Panc1 (cell line): ENCODE measurements around the gene ADCY9. TPM values are rescaled to one million over a fixed set of nuclear protein-coding genes. Genes with fewer than 3 reads are reported as not detected.

Experiments
- ATAC-seq: fragments of 200-7000 bp; cut with Tn5 transposase; 2 replicates; pipeline ENCODE4 v1.9.1; 2020; ENCODE audit warnings: mild to moderate bottlenecking, moderate library complexity
- BruUV-seq: library from RNA; stranded (reverse); fragments of 400-500 nt; replicated peaks from 2 replicates; lab custom pipeline; 2021; lab: Mats Ljungman, UMichigan
- CTCF ChIA-PET: fragments of 300-600 bp; sonication (Branson Sonifier 250); formaldehyde crosslinking; loops from one replicate; lab custom pipeline; 2022; ENCODE audit warnings: antibody characterized with exemption; lab: Charles Lee
- POLR2A ChIA-PET: fragments of 300-600 bp; sonication (Branson Sonifier 250); formaldehyde crosslinking; loops from one replicate; lab custom pipeline; 2022; ENCODE audit warnings: antibody characterized with exemption; lab: Charles Lee
- DNase-seq: peaks from one replicate; pipeline ENCODE4 v3.0.0-alpha.2; 2010; ENCODE audit warnings: low read depth, low spot score
- H3K27ac ChIP-seq: 2 replicates; pipeline ENCODE4 v1.5.1; 2011; ENCODE audit warnings: mild to moderate bottlenecking, low read length, inconsistent platforms
- H3K27me3 ChIP-seq: fragments of 200-500 bp; sonication (Bioruptor generic); 2 replicates; pipeline ENCODE4 v1.6.0; 2014; ENCODE audit warnings: low read length, inconsistent platforms; ENCODE audit not compliant: control insufficient read depth, insufficient read depth
- H3K36me3 ChIP-seq: fragments of 200-500 bp; sonication (Bioruptor generic); 2 replicates; pipeline ENCODE4 v1.5.1; 2014; ENCODE audit warnings: inconsistent platforms, mild to moderate bottlenecking, low read length, moderate library complexity; ENCODE audit not compliant: control insufficient read depth, insufficient read depth
- H3K4me1 ChIP-seq: 2 replicates; pipeline ENCODE4 v1.5.1; 2011; ENCODE audit warnings: inconsistent platforms, mild to moderate bottlenecking, low read length, moderate library complexity; ENCODE audit not compliant: control insufficient read depth, insufficient read depth
- H3K4me3 ChIP-seq, 2 experiments: 2 replicates each; pipeline ENCODE4 v1.5.1; 2011 to 2012; ENCODE audit warnings: low read depth in 2 of 2, low read length in 2 of 2, mild to moderate bottlenecking in 2 of 2, inconsistent platforms in 1 of 2, moderate library complexity in 1 of 2
- H3K9me3 ChIP-seq: fragments of 200-500 bp; sonication (Bioruptor generic); 2 replicates; pipeline ENCODE4 v1.5.1; 2014; ENCODE audit warnings: low read depth, mild to moderate bottlenecking, inconsistent platforms, low read length, moderate library complexity; ENCODE audit not compliant: control insufficient read depth, insufficient read depth
- CTCF ChIP-seq: fragments of 450-650 bp; IDR thresholded peaks from 2 replicates; pipeline ENCODE4 v1.5.1; 2017; ENCODE audit warnings: mild to moderate bottlenecking
- POLR2AphosphoS5 ChIP-seq: IDR thresholded peaks from 2 replicates; pipeline ENCODE4 v1.6.1; 2012; ENCODE audit warnings: mild to moderate bottlenecking, low read depth, low read length, moderate library complexity
- SIN3A ChIP-seq: IDR thresholded peaks from 2 replicates; pipeline ENCODE4 v1.6.1; 2012; ENCODE audit warnings: low read depth, mild to moderate bottlenecking, low read length, moderate library complexity, borderline replicate concordance; ENCODE audit not compliant: insufficient read depth
- TCF7L2 ChIP-seq: IDR thresholded peaks from 2 replicates; pipeline ENCODE4 v1.6.1; 2011; ENCODE audit warnings: mild to moderate bottlenecking, low read depth, low read length, inconsistent platforms
- in situ Hi-C: cut with HindIII; loops from 2 replicates; pipeline ENCODE4 v1.10.0; 2016; ENCODE audit warnings: low sequenced_read_pairs, low pct_unique_long_range_greater_than_20kb
- intact Hi-C: fragments of 100-400 bp; cut with micrococcal nuclease; formaldehyde crosslinking; loops from one replicate; pipeline ENCODE4 v1.10.0; 2022; ENCODE audit not compliant: unreplicated experiment
- total RNA-seq: library from RNA; stranded (reverse); gene quantifications from one replicate; pipeline ENCODE4 v1.2.1, GENCODE V29; 2021; ENCODE audit not compliant: unreplicated experiment
- TF ChIP-seq, protein P1 (sequence below), 2 experiments: IDR thresholded peaks; 2 replicates each; pipeline ENCODE4 v1.6.1; 2011 to 2012; ENCODE audit warnings: low read depth in 2 of 2, control low read depth in 1 of 2, low read length in 1 of 2, mild to moderate bottlenecking in 1 of 2, moderate library complexity in 1 of 2; ENCODE audit not compliant: insufficient read depth in 1 of 2

Gene ADCY9
- total RNA-seq, 1 experiment from 2014 or later, result 29.8 TPM

- in situ Hi-C loops, result no loop called here
- no peak for TF ChIP-seq CTCF
- TF ChIP-seq POLR2AphosphoS5, result no peak
- TF ChIP-seq, protein P1, sequence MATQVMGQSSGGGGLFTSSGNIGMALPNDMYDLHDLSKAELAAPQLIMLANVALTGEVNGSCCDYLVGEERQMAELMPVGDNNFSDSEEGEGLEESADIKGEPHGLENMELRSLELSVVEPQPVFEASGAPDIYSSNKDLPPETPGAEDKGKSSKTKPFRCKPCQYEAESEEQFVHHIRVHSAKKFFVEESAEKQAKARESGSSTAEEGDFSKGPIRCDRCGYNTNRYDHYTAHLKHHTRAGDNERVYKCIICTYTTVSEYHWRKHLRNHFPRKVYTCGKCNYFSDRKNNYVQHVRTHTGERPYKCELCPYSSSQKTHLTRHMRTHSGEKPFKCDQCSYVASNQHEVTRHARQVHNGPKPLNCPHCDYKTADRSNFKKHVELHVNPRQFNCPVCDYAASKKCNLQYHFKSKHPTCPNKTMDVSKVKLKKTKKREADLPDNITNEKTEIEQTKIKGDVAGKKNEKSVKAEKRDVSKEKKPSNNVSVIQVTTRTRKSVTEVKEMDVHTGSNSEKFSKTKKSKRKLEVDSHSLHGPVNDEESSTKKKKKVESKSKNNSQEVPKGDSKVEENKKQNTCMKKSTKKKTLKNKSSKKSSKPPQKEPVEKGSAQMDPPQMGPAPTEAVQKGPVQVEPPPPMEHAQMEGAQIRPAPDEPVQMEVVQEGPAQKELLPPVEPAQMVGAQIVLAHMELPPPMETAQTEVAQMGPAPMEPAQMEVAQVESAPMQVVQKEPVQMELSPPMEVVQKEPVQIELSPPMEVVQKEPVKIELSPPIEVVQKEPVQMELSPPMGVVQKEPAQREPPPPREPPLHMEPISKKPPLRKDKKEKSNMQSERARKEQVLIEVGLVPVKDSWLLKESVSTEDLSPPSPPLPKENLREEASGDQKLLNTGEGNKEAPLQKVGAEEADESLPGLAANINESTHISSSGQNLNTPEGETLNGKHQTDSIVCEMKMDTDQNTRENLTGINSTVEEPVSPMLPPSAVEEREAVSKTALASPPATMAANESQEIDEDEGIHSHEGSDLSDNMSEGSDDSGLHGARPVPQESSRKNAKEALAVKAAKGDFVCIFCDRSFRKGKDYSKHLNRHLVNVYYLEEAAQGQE (IDR thresholded peaks at IDR 0.05; ENCODE audit: insufficient read depth in 1 of 2, low read depth in 2 of 2, low read length in 1 of 2), result no peak
- no peak for TF ChIP-seq SIN3A
- no peak for TF ChIP-seq TCF7L2
- no peak for ATAC-seq
- Histone ChIP-seq H3K4me3 (no peak overlapping the region), H3K27ac (peak overlapping the region; percentile 20; the same call in 1 of the 2 replicates), H3K4me1 (peaks cover 15% of the 10 kb centered on the region), H3K9me3 (no peaks in the 10 kb centered on the region), H3K27me3 (no peaks in the 10 kb centered on the region), H3K36me3 (no peaks in the 10 kb centered on the region)
- POLR2A ChIA-PET, result interaction anchor here (0.7 kb wide), 1 partner anchor 196 kb away, joined by 14 read pairs; no protein-coding TSS in a partner anchor
- BruUV-seq, result no TSS peak
- DNase-seq, result no peak
- intact Hi-C loops, result no loop called here
- CTCF ChIA-PET, result no interaction called here
Measured at GRCh38 chr16:3950343-3951193, 165.7 kb downstream of the ADCY9 start.

GRCh38 chr16:3949946-3950342 is 166.3 kb downstream of the ADCY9 start:
- ChIA-PET CTCF (no interaction called here), POLR2A (no interaction called here)
- Histone ChIP-seq H3K27me3 (no peaks in the 10 kb centered on the region), H3K9me3 (no peaks in the 10 kb centered on the region), H3K4me3 (no peak overlapping the region), H3K4me1 (peaks cover 15% of the 10 kb centered on the region), H3K27ac (no peak overlapping the region), H3K36me3 (no peaks in the 10 kb centered on the region)
- intact Hi-C loops (no loop called here), in situ Hi-C loops (no loop called here)
- DNase-seq (no peak), ATAC-seq (no peak)
- TF ChIP-seq CTCF (no peak), POLR2AphosphoS5 (no peak), SIN3A (no peak), TCF7L2 (no peak)
- TF ChIP-seq, protein P1 (IDR thresholded peaks at IDR 0.05; ENCODE audit: insufficient read depth in 1 of 2, low read depth in 2 of 2, low read length in 1 of 2), result no peak
- no TSS peak for BruUV-seq
